Astrocyte (in vitro differentiated cells and primary cell): ENCODE results near the gene LBR. TPM values are rescaled to one million over a fixed set of nuclear protein-coding genes. Genes with fewer than 3 reads are reported as not detected.

Experiments used
- DNase-seq: peaks from one replicate; pipeline ENCODE4 v3.0.0-alpha.2; 2010; ENCODE audit warnings: low read depth
- FAIRE-seq: peaks from 2 replicates; lab custom pipeline; 2011; peaks lifted over from hg19 to GRCh38; lab: Jason Lieb, UNC
- H2AFZ ChIP-seq: 2 replicates; pipeline ENCODE4 v1.6.0; 2012; ENCODE audit warnings: low read depth, low read length, inconsistent platforms
- H3K27ac ChIP-seq: 2 replicates; pipeline ENCODE4 v1.5.1; 2011; ENCODE audit warnings: low read depth, low read length, inconsistent platforms
- H3K27me3 ChIP-seq: 2 replicates; pipeline ENCODE4 v1.6.0; 2011; ENCODE audit warnings: low read length, inconsistent platforms; ENCODE audit not compliant: insufficient read depth
- H3K36me3 ChIP-seq: 2 replicates; pipeline ENCODE4 v1.5.1; 2011; ENCODE audit warnings: low read length, inconsistent platforms; ENCODE audit not compliant: insufficient read depth
- H3K4me1 ChIP-seq: 2 replicates; pipeline ENCODE4 v1.5.1; 2011; ENCODE audit warnings: low read length, inconsistent platforms; ENCODE audit not compliant: insufficient read depth
- H3K4me2 ChIP-seq: 2 replicates; pipeline ENCODE4 v1.6.0; 2012; ENCODE audit warnings: low read length, inconsistent platforms
- H3K4me3 ChIP-seq: 2 replicates; pipeline ENCODE4 v1.5.1; 2011; ENCODE audit warnings: low read depth, mild to moderate bottlenecking, low read length, inconsistent platforms; ENCODE audit not compliant: insufficient read depth
- H3K79me2 ChIP-seq: 2 replicates; pipeline ENCODE4 v1.6.0; 2012; ENCODE audit warnings: mild to moderate bottlenecking, low read length, inconsistent platforms; ENCODE audit not compliant: insufficient read depth
- H3K9ac ChIP-seq: 2 replicates; pipeline ENCODE4 v1.6.0; 2012; ENCODE audit warnings: mild to moderate bottlenecking, low read length, inconsistent platforms
- H3K9me3 ChIP-seq: 2 replicates; pipeline ENCODE4 v1.5.1; 2012; ENCODE audit warnings: low read depth, mild to moderate bottlenecking, low read length, inconsistent platforms; ENCODE audit not compliant: insufficient read depth
- H4K20me1 ChIP-seq: 2 replicates; pipeline ENCODE4 v1.6.0; 2012; ENCODE audit warnings: low read length, inconsistent platforms; ENCODE audit not compliant: insufficient read depth
- H3K27ac Mint-ChIP-seq: one replicate; pipeline ENCODE4 v1.8.0; 2021; ENCODE audit warnings: mild to moderate bottlenecking, mixed read lengths; ENCODE audit not compliant: unreplicated experiment
- H3K27me3 Mint-ChIP-seq: one replicate; pipeline ENCODE4 v1.8.0; 2021; ENCODE audit warnings: low read depth, mixed read lengths; ENCODE audit not compliant: unreplicated experiment
- H3K36me3 Mint-ChIP-seq: one replicate; pipeline ENCODE4 v1.8.0; 2021; ENCODE audit warnings: low read depth, mixed read lengths; ENCODE audit not compliant: unreplicated experiment
- H3K4me1 Mint-ChIP-seq: one replicate; pipeline ENCODE4 v1.8.0; 2021; ENCODE audit warnings: low read depth, mixed read lengths; ENCODE audit not compliant: unreplicated experiment
- H3K4me3 Mint-ChIP-seq: one replicate; pipeline ENCODE4 v1.8.0; 2021; ENCODE audit warnings: mild to moderate bottlenecking, moderate library complexity, mixed read lengths; ENCODE audit not compliant: unreplicated experiment
- H3K9me3 Mint-ChIP-seq: one replicate; pipeline ENCODE4 v1.8.0; 2021; ENCODE audit warnings: mild to moderate bottlenecking, mixed read lengths; ENCODE audit not compliant: unreplicated experiment
- CTCF ChIP-seq: IDR thresholded peaks from 2 replicates; pipeline ENCODE4 v1.5.1; 2011; ENCODE audit warnings: low read depth, mild to moderate bottlenecking, inconsistent platforms, low read length, moderate library complexity; ENCODE audit not compliant: insufficient read depth
- EZH2 ChIP-seq: IDR thresholded peaks from 2 replicates; pipeline ENCODE4 v1.6.1; 2012; ENCODE audit warnings: mild to moderate bottlenecking, low read length, inconsistent platforms; ENCODE audit not compliant: insufficient read depth
- total RNA-seq: library from RNA; stranded (reverse); gene quantifications from 2 replicates; pipeline ENCODE4 v1.2.1, GENCODE V29; 2021

The LBR gene
- total RNA-seq, 1 donor from 2014 or later = 42.6 TPM

DNA sequence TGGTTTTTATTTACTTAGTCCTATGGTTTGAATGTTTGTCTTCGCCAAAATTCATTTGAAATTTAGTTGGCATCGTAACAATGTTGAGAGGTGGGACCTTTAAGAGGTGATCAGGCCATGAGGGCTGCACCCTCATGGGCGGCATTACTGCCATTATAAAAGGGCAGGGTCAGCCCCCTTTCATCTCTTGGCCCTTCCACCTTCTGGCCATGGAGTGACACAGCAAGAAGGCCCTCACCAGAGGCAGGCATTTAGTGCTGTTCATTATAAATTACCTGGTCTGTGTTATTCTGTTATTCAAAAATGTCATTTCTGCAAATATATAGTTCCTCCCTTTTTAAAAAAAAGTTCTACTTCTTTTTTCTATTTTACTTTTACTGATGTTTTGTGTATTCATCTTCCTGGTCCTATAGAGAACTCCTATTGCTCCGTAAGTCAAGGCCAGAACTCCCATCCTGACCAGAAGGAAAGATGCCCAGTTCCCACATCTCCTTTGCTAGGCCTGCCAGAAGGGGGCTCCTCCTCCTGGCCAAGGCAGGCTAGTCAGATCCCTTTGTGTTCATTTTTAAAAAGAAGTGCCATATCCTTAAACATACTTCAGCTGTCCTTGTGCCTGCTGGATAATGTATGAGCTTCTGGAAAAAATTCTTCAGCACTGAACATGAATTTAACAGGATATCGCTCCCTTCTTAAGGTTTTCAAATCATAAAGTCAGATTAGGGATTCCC lies 10.0 kb upstream of the LBR start:
- DNase-seq (no peak), FAIRE-seq (no peak)
- no peak overlapping the region for H3K27ac ChIP-seq
- no peak overlapping the region for H3K4me3 ChIP-seq
- no peaks in the 10 kb centered on the region for H3K9me3 ChIP-seq
- TF ChIP-seq EZH2 (no peak), CTCF (peak; percentile 33)
- no peaks in the 10 kb centered on the region for H4K20me1 ChIP-seq
- H2AFZ ChIP-seq = no peak overlapping the region
- Mint-ChIP-seq H3K27ac (no peak overlapping the region), H3K9me3 (peaks cover 1% of the 10 kb centered on the region), H3K27me3 (peaks cover 8% of the 10 kb centered on the region), H3K36me3 (no peaks in the 10 kb centered on the region), H3K4me1 (peaks cover 3% of the 10 kb centered on the region), H3K4me3 (no peak overlapping the region)
- no peak overlapping the region for H3K9ac ChIP-seq
- peaks cover under 1% of the 10 kb centered on the region for H3K4me1 ChIP-seq
- no peaks in the 10 kb centered on the region for H3K79me2 ChIP-seq
- no peaks in the 10 kb centered on the region for H3K36me3 ChIP-seq
- peaks cover 12% of the 10 kb centered on the region for H3K27me3 ChIP-seq
- no peak overlapping the region for H3K4me2 ChIP-seq

GRCh38 chr1:225435957-225436392 lies 8.1 kb upstream of the LBR start:
- peaks cover 9% of the 10 kb centered on the region for H3K9me3 Mint-ChIP-seq
- no peak overlapping the region for H3K27ac Mint-ChIP-seq
- H3K27me3 Mint-ChIP-seq = peaks cover 9% of the 10 kb centered on the region
- no peak overlapping the region for H3K9ac ChIP-seq
- H3K27ac ChIP-seq = no peak overlapping the region
- DNase-seq (no peak), FAIRE-seq (no peak)
- H3K79me2 ChIP-seq = no peaks in the 10 kb centered on the region
- H3K9me3 ChIP-seq = peaks cover 4% of the 10 kb centered on the region
- no peaks in the 10 kb centered on the region for H4K20me1 ChIP-seq
- no peaks in the 10 kb centered on the region for H3K4me1 ChIP-seq
- no peak overlapping the region for H3K4me3 ChIP-seq
- no peaks in the 10 kb centered on the region for H3K36me3 ChIP-seq
- H3K27me3 ChIP-seq = peaks cover 12% of the 10 kb centered on the region
- no peak overlapping the region for H2AFZ ChIP-seq
- H3K4me1 Mint-ChIP-seq = peaks cover 3% of the 10 kb centered on the region
- no peak for TF ChIP-seq EZH2
- TF ChIP-seq CTCF = no peak
- no peak overlapping the region for H3K4me3 Mint-ChIP-seq
- peaks cover 3% of the 10 kb centered on the region for H3K36me3 Mint-ChIP-seq
- no peak overlapping the region for H3K4me2 ChIP-seq

DNA sequence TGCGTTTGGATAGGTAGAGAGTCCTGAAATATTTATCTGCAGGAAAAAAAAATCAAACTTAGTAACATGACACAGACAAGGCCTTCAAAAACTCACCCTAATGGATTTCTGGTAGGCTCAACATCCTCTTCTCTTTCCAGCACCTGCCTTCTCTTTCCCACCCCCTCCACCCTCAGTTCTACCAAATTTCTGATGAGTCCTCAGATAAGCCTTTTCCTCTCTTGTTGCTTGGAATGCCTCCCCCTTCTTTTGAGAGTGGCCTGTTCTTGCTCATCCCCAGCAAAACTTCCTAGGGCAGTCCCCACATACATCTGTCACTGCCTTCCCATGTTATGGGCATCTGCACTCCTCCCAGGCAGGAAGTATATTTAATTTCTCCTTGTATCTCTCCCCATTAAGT lies 7.6 kb upstream of the LBR start:
- no peaks in the 10 kb centered on the region for H3K36me3 ChIP-seq
- TF ChIP-seq EZH2 = no peak
- TF ChIP-seq CTCF = no peak
- peaks cover 3% of the 10 kb centered on the region for H3K36me3 Mint-ChIP-seq
- H3K4me1 Mint-ChIP-seq = peaks cover 3% of the 10 kb centered on the region
- peaks cover 9% of the 10 kb centered on the region for H3K9me3 Mint-ChIP-seq
- H3K9me3 ChIP-seq = peaks cover 4% of the 10 kb centered on the region
- H3K27me3 ChIP-seq = peaks cover 12% of the 10 kb centered on the region
- no peak overlapping the region for H3K27ac Mint-ChIP-seq
- DNase-seq (no peak), FAIRE-seq (no peak)
- no peaks in the 10 kb centered on the region for H3K79me2 ChIP-seq
- no peak overlapping the region for H2AFZ ChIP-seq
- H4K20me1 ChIP-seq = no peaks in the 10 kb centered on the region
- no peaks in the 10 kb centered on the region for H3K4me1 ChIP-seq
- H3K4me3 Mint-ChIP-seq = no peak overlapping the region
- no peak overlapping the region for H3K4me3 ChIP-seq
- no peak overlapping the region for H3K27ac ChIP-seq
- no peak overlapping the region for H3K4me2 ChIP-seq
- peaks cover 9% of the 10 kb centered on the region for H3K27me3 Mint-ChIP-seq
- H3K9ac ChIP-seq = no peak overlapping the region
